IMR-90 (cell line): ENCODE measurements around the gene CCDC28B. TPM values are rescaled to one million over a fixed set of nuclear protein-coding genes. Genes with fewer than 3 reads are reported as not detected.

Source experiments
- ATAC-seq: fragments of 200-7000 bp; cut with Tn5 transposase; 2 replicates; pipeline ENCODE4 v1.9.1; 2020; ENCODE audit warnings: low read depth, mild to moderate bottlenecking, moderate library complexity
- BruUV-seq: library from RNA; stranded (reverse); fragments of 400-500 nt; replicated peaks from 2 replicates; lab custom pipeline; 2021; lab: Mats Ljungman, UMichigan
- CTCF ChIA-PET: fragments of 300-600 bp; formaldehyde crosslinking; extraction: SDS; loops from one replicate; lab custom pipeline; 2021; ENCODE audit warnings: antibody characterized with exemption; lab: Yijun Ruan, JAX
- POLR2A ChIA-PET: fragments of 300-600 bp; sonication (Branson Sonifier 250); formaldehyde crosslinking; loops from one replicate; lab custom pipeline; 2022; ENCODE audit warnings: antibody characterized with exemption; ENCODE audit not compliant: unreplicated experiment; lab: Charles Lee
- DNase-seq: peaks from one replicate; pipeline ENCODE4 v3.0.0; 2013
- H2AFZ ChIP-seq: replicated peaks from 2 replicates; pipeline ENCODE3; 2013; ENCODE audit warnings: low read length, mild to moderate bottlenecking; ENCODE audit not compliant: poor library complexity
- H2AK5ac ChIP-seq: 2 replicates; pipeline ENCODE4 v1.6.1; 2013; ENCODE audit warnings: low read depth, low read length, inconsistent platforms
- H2AK9ac ChIP-seq: replicated peaks from 2 replicates; pipeline ENCODE3; 2013; ENCODE audit warnings: mild to moderate bottlenecking, low read depth, low read length, moderate library complexity; ENCODE audit not compliant: poor library complexity
- H2BK120ac ChIP-seq: 2 replicates; pipeline ENCODE4 v1.6.1; 2013; ENCODE audit warnings: low read depth, low read length, inconsistent platforms
- H2BK15ac ChIP-seq: 3 replicates; pipeline ENCODE4 v1.6.1; 2013; ENCODE audit warnings: low read depth, low read length, inconsistent platforms
- H2BK20ac ChIP-seq: 2 replicates; pipeline ENCODE4 v1.6.1; 2013; ENCODE audit warnings: low read depth, mild to moderate bottlenecking, inconsistent platforms, low read length, moderate library complexity
- H2BK5ac ChIP-seq: 2 replicates; pipeline ENCODE4 v1.6.1; 2013; ENCODE audit warnings: mild to moderate bottlenecking, low read depth, low read length, inconsistent platforms; ENCODE audit not compliant: poor library complexity, severe bottlenecking
- H3K14ac ChIP-seq: replicated peaks from 2 replicates; pipeline ENCODE4 v1.6.1; 2013; ENCODE audit warnings: low read depth, low read length, inconsistent platforms
- H3K18ac ChIP-seq: 2 replicates; pipeline ENCODE4 v1.6.1; 2013; ENCODE audit warnings: low read depth, low read length, control low read depth
- H3K23ac ChIP-seq: 2 replicates; pipeline ENCODE4 v1.6.1; 2013; ENCODE audit warnings: low read depth, low read length, inconsistent platforms
- H3K27ac ChIP-seq: 2 replicates; pipeline ENCODE4 v1.5.1; 2013; ENCODE audit warnings: mild to moderate bottlenecking, control low read depth, low read length; ENCODE audit not compliant: insufficient read depth
- H3K27me3 ChIP-seq: 2 replicates; pipeline ENCODE4 v1.6.1; 2013; ENCODE audit warnings: low read length; ENCODE audit not compliant: control insufficient read depth, insufficient read depth
- H3K36me3 ChIP-seq: 2 replicates; pipeline ENCODE4 v1.6.1; 2013; ENCODE audit warnings: low read length, mixed read lengths; ENCODE audit not compliant: control insufficient read depth, insufficient read depth
- H3K4ac ChIP-seq: 2 replicates; pipeline ENCODE4 v1.6.1; 2013; ENCODE audit warnings: low read depth, low read length, inconsistent platforms
- H3K4me1 ChIP-seq: 2 replicates; pipeline ENCODE4 v1.6.1; 2013; ENCODE audit warnings: low read length, mixed read lengths; ENCODE audit not compliant: control insufficient read depth, insufficient read depth
- H3K4me2 ChIP-seq: 2 replicates; pipeline ENCODE4 v1.6.1; 2013; ENCODE audit warnings: low read depth, mild to moderate bottlenecking, control low read depth, low read length, moderate library complexity
- H3K4me3 ChIP-seq: 2 replicates; pipeline ENCODE4 v1.5.1; 2013; ENCODE audit warnings: low read depth, mild to moderate bottlenecking, control low read depth, low read length, moderate library complexity; ENCODE audit not compliant: insufficient read depth
- H3K56ac ChIP-seq: 2 replicates; pipeline ENCODE4 v1.6.1; 2013; ENCODE audit warnings: low read length, inconsistent platforms; ENCODE audit not compliant: insufficient read depth; ENCODE audit errors: extremely low read depth
- H3K79me1 ChIP-seq, 2 experiments: 2 replicates each; pipeline ENCODE4 v1.6.1; 2013; ENCODE audit warnings: low read length in 2 of 2, inconsistent platforms in 1 of 2, low read depth in 1 of 2
- H3K9ac ChIP-seq: 2 replicates; pipeline ENCODE4 v1.6.1; 2013; ENCODE audit warnings: low read depth, low read length, control low read depth
- H3K9me1 ChIP-seq: 2 replicates; pipeline ENCODE4 v1.6.1; 2013; ENCODE audit warnings: low read length, inconsistent platforms; ENCODE audit not compliant: insufficient read depth
- H3K9me3 ChIP-seq: 2 replicates; pipeline ENCODE4 v1.6.1; 2013; ENCODE audit warnings: low read length; ENCODE audit not compliant: control insufficient read depth, insufficient read depth
- H4K20me1 ChIP-seq: 2 replicates; pipeline ENCODE4 v1.6.1; 2013; ENCODE audit warnings: low read length, inconsistent platforms; ENCODE audit not compliant: insufficient read depth
- H4K5ac ChIP-seq: 2 replicates; pipeline ENCODE4 v1.6.1; 2013; ENCODE audit warnings: mild to moderate bottlenecking, low read depth, low read length, control low read depth
- H4K8ac ChIP-seq, 2 experiments: 2 replicates each; pipeline ENCODE4 v1.6.1; 2013; ENCODE audit warnings: low read depth in 2 of 2, low read length in 2 of 2, control low read depth in 1 of 2, inconsistent platforms in 1 of 2
- H4K91ac ChIP-seq: 2 replicates; pipeline ENCODE4 v1.6.1; 2013; ENCODE audit warnings: low read depth, low read length, inconsistent platforms; ENCODE audit not compliant: insufficient read depth
- MAZ ChIP-seq: IDR thresholded peaks from 2 replicates; pipeline ENCODE4 v1.6.1; 2012; ENCODE audit warnings: low read depth, mild to moderate bottlenecking, low read length, improper control_type of control experiment, moderate library complexity, borderline replicate concordance
- NFE2L2 ChIP-seq: fragments of 150-350 bp; IDR thresholded peaks from 2 replicates; pipeline ENCODE4 v1.6.1; 2016; ENCODE audit warnings: low read depth, mild to moderate bottlenecking, low read length
- RCOR1 ChIP-seq: IDR thresholded peaks from 2 replicates; pipeline ENCODE4 v1.6.1; 2012; ENCODE audit warnings: mild to moderate bottlenecking, low read length, improper control_type of control experiment; ENCODE audit not compliant: insufficient replicate concordance
- USF2 ChIP-seq: fragments of 150-350 bp; IDR thresholded peaks from 2 replicates; pipeline ENCODE4 v1.6.1; 2017; ENCODE audit warnings: mild to moderate bottlenecking, antibody characterized with exemption, low read length, low read depth
- WGBS, 2 experiments: methylation state at CpG; one replicate each; pipeline versions ENCODE4 v1.1.5 to v1.1.7; 2013; ENCODE audit warnings: missing lambda C conversion rate in 2 of 2; ENCODE audit not compliant: insufficient read length in 1 of 2; ENCODE audit errors: extremely low coverage in 2 of 2; 5-methylcytosine and 5-hydroxymethylcytosine counted together
- dilution Hi-C: fragments of 300-500 bp; cut with HindIII; formaldehyde crosslinking; loops from one replicate; pipeline ENCODE4 v1.14.3; 2018; ENCODE audit warnings: low sequenced_read_pairs; ENCODE audit not compliant: unreplicated experiment
- in situ Hi-C: fragments of 300-500 bp; cut with MboI; formaldehyde crosslinking; loops from 3 replicates; pipeline ENCODE4 v1.14.3; 2019; ENCODE audit warnings: low sequenced_read_pairs, inconsistent platforms, mixed read lengths
- intact Hi-C: fragments of 100-400 bp; cut with micrococcal nuclease; formaldehyde crosslinking; loops from 2 replicates; pipeline ENCODE4 v1.10.0; 2022
- polyA plus RNA-seq, 3 experiments: library from polyadenylated mRNA; depleted of rRNA; stranded (reverse); fragments of >200 nt; gene quantifications; 2 replicates each; pipeline ENCODE4 v1.2.3, GENCODE V29; 2012; ENCODE audit warnings: low replicate concordance in 1 of 3
- total RNA-seq: library from RNA; depleted of rRNA; stranded (reverse); fragments of >200 nt; gene quantifications from 2 replicates; pipeline ENCODE4 v1.2.3, GENCODE V29; 2012
- TF ChIP-seq, protein P1 (sequence below): conservative IDR thresholded peaks from 2 replicates; pipeline ENCODE4 v1.5.1; 2012; ENCODE audit warnings: mild to moderate bottlenecking, low read depth, low read length, improper control_type of control experiment

CCDC28B gene
- total and polyA plus RNA-seq, 2 of the 4 experiments (the other 2 are of a cell fraction) = 17.2 to 18.4 TPM

GRCh38 chr1:32180186-32181060 lies 20.0 kb upstream of the CCDC28B start (continued):
- TF ChIP-seq NFE2L2 = peak; percentile 9; the same call in 1 of the 2 replicates

DNA sequence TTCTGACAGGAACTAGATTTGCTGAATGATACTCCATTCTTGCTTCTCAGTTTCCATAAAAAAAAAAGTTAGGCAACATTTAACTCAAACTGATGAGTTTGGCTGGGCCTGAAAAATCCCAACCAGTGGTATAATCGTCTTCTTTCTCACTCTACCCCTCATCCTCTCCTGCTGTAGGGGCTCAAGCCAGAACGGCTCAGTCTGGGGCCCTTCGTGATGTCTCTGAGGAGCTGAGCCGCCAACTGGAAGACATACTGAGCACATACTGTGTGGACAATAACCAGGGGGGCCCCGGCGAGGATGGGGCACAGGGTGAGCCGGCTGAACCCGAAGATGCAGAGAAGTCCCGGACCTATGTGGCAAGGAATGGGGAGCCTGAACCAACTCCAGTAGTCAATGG lies 19.3 kb upstream of the CCDC28B start:
- WGBS, 2 experiments = 74% methylated on average over 7 of the region's 9 CpGs; no CpG with 5 or more reads in 1 of the 2 experiments
- POLR2A ChIA-PET = interaction anchor here (0.5 kb wide), 1 partner anchor 15 kb away, joined by 30 read pairs; no protein-coding TSS in a partner anchor
- ATAC-seq = no peak
- intact Hi-C loops (loop anchor here (2.0 kb wide), 2 partner anchors 72 to 108 kb away; partner anchors contain the start of genes KPNA6 and TMEM39B), in situ Hi-C loops (no loop called here), dilution Hi-C loops (no loop called here)
- peak overlapping the region; percentile 97 for H3K56ac ChIP-seq
- H3K9ac ChIP-seq = peak overlapping the region; percentile 97
- H3K4ac ChIP-seq = peak overlapping the region; percentile 12
- peaks cover 22% of the 10 kb centered on the region for H3K4me1 ChIP-seq
- no peak overlapping the region for H2BK120ac ChIP-seq
- H3K27ac ChIP-seq = peak overlapping the region; percentile 85
- peaks cover 13 to 55% of the 10 kb centered on the region in 2 experiments for H3K79me1 ChIP-seq
- H3K9me1 ChIP-seq = peaks cover 13% of the 10 kb centered on the region
- no peaks in the 10 kb centered on the region for H3K27me3 ChIP-seq
- peak overlapping the region; percentile 90 for H3K4me2 ChIP-seq
- peak overlapping the region in 1 of 2 experiments; percentile 18; a peak in 1 of 4 replicates for H4K8ac ChIP-seq
- peak overlapping the region; percentile 90 for H2BK5ac ChIP-seq
- TF ChIP-seq MAZ = no peak
- no peak for TF ChIP-seq USF2
- no peak for TF ChIP-seq RCOR1
- TF ChIP-seq, protein P1, sequence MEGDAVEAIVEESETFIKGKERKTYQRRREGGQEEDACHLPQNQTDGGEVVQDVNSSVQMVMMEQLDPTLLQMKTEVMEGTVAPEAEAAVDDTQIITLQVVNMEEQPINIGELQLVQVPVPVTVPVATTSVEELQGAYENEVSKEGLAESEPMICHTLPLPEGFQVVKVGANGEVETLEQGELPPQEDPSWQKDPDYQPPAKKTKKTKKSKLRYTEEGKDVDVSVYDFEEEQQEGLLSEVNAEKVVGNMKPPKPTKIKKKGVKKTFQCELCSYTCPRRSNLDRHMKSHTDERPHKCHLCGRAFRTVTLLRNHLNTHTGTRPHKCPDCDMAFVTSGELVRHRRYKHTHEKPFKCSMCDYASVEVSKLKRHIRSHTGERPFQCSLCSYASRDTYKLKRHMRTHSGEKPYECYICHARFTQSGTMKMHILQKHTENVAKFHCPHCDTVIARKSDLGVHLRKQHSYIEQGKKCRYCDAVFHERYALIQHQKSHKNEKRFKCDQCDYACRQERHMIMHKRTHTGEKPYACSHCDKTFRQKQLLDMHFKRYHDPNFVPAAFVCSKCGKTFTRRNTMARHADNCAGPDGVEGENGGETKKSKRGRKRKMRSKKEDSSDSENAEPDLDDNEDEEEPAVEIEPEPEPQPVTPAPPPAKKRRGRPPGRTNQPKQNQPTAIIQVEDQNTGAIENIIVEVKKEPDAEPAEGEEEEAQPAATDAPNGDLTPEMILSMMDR = no peak
- H2AK5ac ChIP-seq = peak overlapping the region; percentile 47
- peak overlapping the region; percentile 12; the same call in 1 of the 2 replicates for H4K5ac ChIP-seq
- H2AFZ ChIP-seq = no peak overlapping the region
- H3K36me3 ChIP-seq = peaks cover 31% of the 10 kb centered on the region
- H2BK20ac ChIP-seq = no peak overlapping the region
- CTCF ChIA-PET = no interaction called here
- peak overlapping the region; percentile 63; the same call in 1 of the 2 replicates for H3K14ac ChIP-seq
- H4K20me1 ChIP-seq = peaks cover 23% of the 10 kb centered on the region
- H3K4me3 ChIP-seq = peak overlapping the region; percentile 49
- peak overlapping the region; percentile 74 for H2AK9ac ChIP-seq
- H3K9me3 ChIP-seq = no peaks in the 10 kb centered on the region
- no peak for DNase-seq
- peak overlapping the region; percentile 36; the same call in 1 of the 2 replicates for H3K18ac ChIP-seq
- peak overlapping the region; percentile 7; the same call in 1 of the 2 replicates for H3K23ac ChIP-seq
- BruUV-seq = no TSS peak
- no peak overlapping the region for H2BK15ac ChIP-seq
- H4K91ac ChIP-seq = peak overlapping the region; percentile 56
